ENCODE results near the gene CCN2. TPM values are rescaled to one million over a fixed set of nuclear protein-coding genes. Genes with fewer than 3 reads are reported as not detected.

Gene CCN2
- total and polyA plus RNA-seq, 2 donors: 85.8 to 506 TPM

- Histone ChIP-seq H3K27ac (ENCODE audit: low read depth) (no peak overlapping the region), H3K36me3 (ENCODE audit: insufficient read depth) (no peaks in the 10 kb centered on the region), H3K4me1 (ENCODE audit: insufficient read depth) (no peaks in the 10 kb centered on the region), H3K4me3 (ENCODE audit: low read depth, low read length) (no peak overlapping the region)
- 87% methylated on average over 1 of the region's 1 CpG for WGBS
- DNase-seq (ENCODE audit: extremely low spot score): no peak
These were observed 5.2 kb downstream of the CCN2 start for GRCh38 chr6:131945971-131946370.

GRCh38 chr6:131937703-131938631 lies 13.2 kb downstream of the CCN2 start:
- no peaks in the 10 kb centered on the region for H3K4me1 ChIP-seq (ENCODE audit: insufficient read depth)
- H3K4me3 ChIP-seq (ENCODE audit: low read depth, low read length): no peak overlapping the region
- WGBS: 68% methylated on average over 8 of the region's 8 CpGs
- H3K27ac ChIP-seq (ENCODE audit: low read depth): no peak overlapping the region
- DNase-seq (ENCODE audit: extremely low spot score): no peak
- H3K36me3 ChIP-seq (ENCODE audit: insufficient read depth): no peaks in the 10 kb centered on the region

- H3K27ac ChIP-seq (ENCODE audit: low read depth): no peak overlapping the region
- H3K36me3 ChIP-seq (ENCODE audit: insufficient read depth): no peaks in the 10 kb centered on the region
- H3K4me1 ChIP-seq (ENCODE audit: insufficient read depth): no peaks in the 10 kb centered on the region
- DNase-seq (ENCODE audit: extremely low spot score): no peak
- H3K4me3 ChIP-seq (ENCODE audit: low read depth, low read length): no peak overlapping the region
- 48% methylated on average over 2 of the region's 2 CpGs for WGBS
These were observed 13.9 kb downstream of the CCN2 start for GRCh38 chr6:131937226-131937625.

GRCh38 chr6:131936156-131936555 lies 15.0 kb downstream of the CCN2 start:
- H3K36me3 ChIP-seq (ENCODE audit: insufficient read depth): no peaks in the 10 kb centered on the region
- WGBS: 90% methylated on average over 4 of the region's 4 CpGs
- H3K4me1 ChIP-seq (ENCODE audit: insufficient read depth): no peaks in the 10 kb centered on the region
- DNase-seq (ENCODE audit: extremely low spot score): no peak
- no peak overlapping the region for H3K27ac ChIP-seq (ENCODE audit: low read depth)
- no peak overlapping the region for H3K4me3 ChIP-seq (ENCODE audit: low read depth, low read length)

GRCh38 chr6:131931063-131931750 lies 20.0 kb downstream of the CCN2 start:
- 31% methylated on average over 2 of the region's 2 CpGs for WGBS
- Histone ChIP-seq H3K36me3 (ENCODE audit: insufficient read depth) (no peaks in the 10 kb centered on the region), H3K27ac (ENCODE audit: low read depth) (no peak overlapping the region), H3K4me1 (ENCODE audit: insufficient read depth) (no peaks in the 10 kb centered on the region), H3K4me3 (ENCODE audit: low read depth, low read length) (no peak overlapping the region)
- no peak for DNase-seq (ENCODE audit: extremely low spot score)

GRCh38 chr6:131929976-131930375 lies 21.2 kb downstream of the CCN2 start:
- no peaks in the 10 kb centered on the region for H3K36me3 ChIP-seq (ENCODE audit: insufficient read depth)
- no peak overlapping the region for H3K27ac ChIP-seq (ENCODE audit: low read depth)
- no peak overlapping the region for H3K4me3 ChIP-seq (ENCODE audit: low read depth, low read length)
- 82% methylated on average over 1 of the region's 1 CpG for WGBS
- H3K4me1 ChIP-seq (ENCODE audit: insufficient read depth): no peaks in the 10 kb centered on the region
- no peak for DNase-seq (ENCODE audit: extremely low spot score)

- Histone ChIP-seq H3K36me3 (ENCODE audit: insufficient read depth) (no peaks in the 10 kb centered on the region), H3K4me3 (ENCODE audit: low read depth, low read length) (no peak overlapping the region), H3K27ac (ENCODE audit: low read depth) (no peak overlapping the region), H3K4me1 (ENCODE audit: insufficient read depth) (no peaks in the 10 kb centered on the region)
- 83% methylated on average over 2 of the region's 2 CpGs for WGBS
- no peak for DNase-seq (ENCODE audit: extremely low spot score)
These were observed 21.9 kb downstream of the CCN2 start for GRCh38 chr6:131929264-131929663.

GRCh38 chr6:131924881-131925474 lies 26.2 kb downstream of the CCN2 start:
- H3K4me3 ChIP-seq (ENCODE audit: low read depth, low read length): no peak overlapping the region
- no peaks in the 10 kb centered on the region for H3K36me3 ChIP-seq (ENCODE audit: insufficient read depth)
- no peak overlapping the region for H3K27ac ChIP-seq (ENCODE audit: low read depth)
- no peak for DNase-seq (ENCODE audit: extremely low spot score)
- no peaks in the 10 kb centered on the region for H3K4me1 ChIP-seq (ENCODE audit: insufficient read depth)
- 25% methylated on average over 4 of the region's 4 CpGs for WGBS

- no peak overlapping the region for H3K4me3 ChIP-seq (ENCODE audit: low read depth, low read length)
- H3K4me1 ChIP-seq (ENCODE audit: insufficient read depth): no peaks in the 10 kb centered on the region
- no peak for DNase-seq (ENCODE audit: extremely low spot score)
- no peak overlapping the region for H3K27ac ChIP-seq (ENCODE audit: low read depth)
- H3K36me3 ChIP-seq (ENCODE audit: insufficient read depth): no peaks in the 10 kb centered on the region
- WGBS: 20% methylated on average over 2 of the region's 2 CpGs
These were observed 27.8 kb downstream of the CCN2 start for GRCh38 chr6:131923356-131923755.

GRCh38 chr6:131920656-131921055 lies 30.5 kb downstream of the CCN2 start:
- Histone ChIP-seq H3K4me1 (ENCODE audit: insufficient read depth) (no peaks in the 10 kb centered on the region), H3K4me3 (ENCODE audit: low read depth, low read length) (no peak overlapping the region), H3K27ac (ENCODE audit: low read depth) (no peak overlapping the region), H3K36me3 (ENCODE audit: insufficient read depth) (no peaks in the 10 kb centered on the region)
- no peak for DNase-seq (ENCODE audit: extremely low spot score)
- 86% methylated on average over 3 of the region's 3 CpGs for WGBS

GRCh38 chr6:131918650-131919355 lies 32.4 kb downstream of the CCN2 start:
- Histone ChIP-seq H3K4me1 (ENCODE audit: insufficient read depth) (no peaks in the 10 kb centered on the region), H3K36me3 (ENCODE audit: insufficient read depth) (no peaks in the 10 kb centered on the region), H3K27ac (ENCODE audit: low read depth) (no peak overlapping the region), H3K4me3 (ENCODE audit: low read depth, low read length) (no peak overlapping the region)
- 84% methylated on average over 9 of the region's 9 CpGs for WGBS
- DNase-seq (ENCODE audit: extremely low spot score): no peak

GRCh38 chr6:131917763-131918649 lies 33.2 kb downstream of the CCN2 start:
- no peak for DNase-seq (ENCODE audit: extremely low spot score)
- Histone ChIP-seq H3K27ac (ENCODE audit: low read depth) (no peak overlapping the region), H3K4me3 (ENCODE audit: low read depth, low read length) (no peak overlapping the region), H3K36me3 (ENCODE audit: insufficient read depth) (no peaks in the 10 kb centered on the region), H3K4me1 (ENCODE audit: insufficient read depth) (no peaks in the 10 kb centered on the region)
- WGBS: 74% methylated on average over 6 of the region's 6 CpGs

GRCh38 chr6:131917318-131917717 lies 33.9 kb downstream of the CCN2 start:
- WGBS: 61% methylated on average over 2 of the region's 2 CpGs
- H3K4me3 ChIP-seq (ENCODE audit: low read depth, low read length): no peak overlapping the region
- no peak for DNase-seq (ENCODE audit: extremely low spot score)

More at GRCh38 chr6:131917318-131917717, 33.9 kb downstream of the CCN2 start:
- Histone ChIP-seq H3K4me1 (ENCODE audit: insufficient read depth) (no peaks in the 10 kb centered on the region), H3K27ac (ENCODE audit: low read depth) (no peak overlapping the region), H3K36me3 (ENCODE audit: insufficient read depth) (no peaks in the 10 kb centered on the region)
